Stimulated activated effector memory CD8-positive, alpha-beta T cell treated with anti-CD3 and anti-CD28 coated beads, Interleukin-12 subunit alpha, Interleukin-12 subunit beta, amount 100 ng/mL, for 72 hours (primary cell): ENCODE measurements around the gene GPR15.

Experiments used
- ATAC-seq: fragments of 150-1000 bp; cut with Tn5 transposase; 2 replicates; pipeline ENCODE4 v1.10.0; 2021
- DNase-seq, 2 donors: peaks; one replicate each; pipeline ENCODE4 v3.0.0; 2021 to 2022; ENCODE audit warnings: low spot score in 2 of 2
- H3K27ac Mint-ChIP-seq: one replicate; pipeline ENCODE4 v1.8.0; 2022; ENCODE audit warnings: mild to moderate bottlenecking, mixed read lengths
- H3K36me3 Mint-ChIP-seq: one replicate; pipeline ENCODE4 v1.8.0; 2022; ENCODE audit warnings: mild to moderate bottlenecking, mixed read lengths
- H3K4me1 Mint-ChIP-seq: one replicate; pipeline ENCODE4 v1.8.0; 2022; ENCODE audit warnings: mixed read lengths
- H3K4me3 Mint-ChIP-seq: one replicate; pipeline ENCODE4 v1.8.0; 2022; ENCODE audit warnings: mild to moderate bottlenecking, mixed read lengths
- H3K9me3 Mint-ChIP-seq: one replicate; pipeline ENCODE4 v1.8.0; 2022; ENCODE audit warnings: mixed read lengths

Gene GPR15

GRCh38 chr3:98531622-98532274, at the start of gene GPR15:
Gene GPR15 (plus strand): TSS chr3:98531978. CDS start chr3:98532034, 56 bp downstream.
- Mint-ChIP-seq H3K9me3 (no peaks in the 10 kb centered on the region), H3K36me3 (peaks cover 62% of the 10 kb centered on the region), H3K27ac (peak within 1 kb of the TSS; percentile 43), H3K4me3 (peak within 1 kb of the TSS; percentile 26), H3K4me1 (peaks cover 17% of the 10 kb centered on the region)
- no peak for ATAC-seq
- no peak for DNase-seq

GRCh38 chr3:98482717-98483482, 48.9 kb upstream of the GPR15 start:
- no peak for DNase-seq
- ATAC-seq, result no peak
- Mint-ChIP-seq H3K9me3 (peaks cover 26% of the 10 kb centered on the region), H3K36me3 (no peaks in the 10 kb centered on the region), H3K4me3 (no peak overlapping the region), H3K4me1 (peaks cover 5% of the 10 kb centered on the region), H3K27ac (peak overlapping the region; percentile 29)

GRCh38 chr3:98483626-98484025, 48.2 kb upstream of the GPR15 start:
- Mint-ChIP-seq H3K36me3 (no peaks in the 10 kb centered on the region), H3K9me3 (peaks cover 31% of the 10 kb centered on the region), H3K27ac (no peak overlapping the region), H3K4me1 (peaks cover 5% of the 10 kb centered on the region), H3K4me3 (no peak overlapping the region)
- no peak for ATAC-seq
- no peak for DNase-seq

- Mint-ChIP-seq H3K36me3 (peaks cover 5% of the 10 kb centered on the region), H3K4me1 (no peaks in the 10 kb centered on the region), H3K4me3 (no peak within 1 kb of the TSS), H3K27ac (no peak within 1 kb of the TSS), H3K9me3 (peaks cover 2% of the 10 kb centered on the region)
- DNase-seq (no peak), ATAC-seq (no peak)
These were observed 34.4 kb upstream of the GPR15 start, which contains the start of gene OR5K2 for GRCh38 chr3:98497381-98497780. Gene OR5K2 (plus strand): TSS chr3:98497681. CDS start chr3:98497681, 0 bp downstream.

DNA sequence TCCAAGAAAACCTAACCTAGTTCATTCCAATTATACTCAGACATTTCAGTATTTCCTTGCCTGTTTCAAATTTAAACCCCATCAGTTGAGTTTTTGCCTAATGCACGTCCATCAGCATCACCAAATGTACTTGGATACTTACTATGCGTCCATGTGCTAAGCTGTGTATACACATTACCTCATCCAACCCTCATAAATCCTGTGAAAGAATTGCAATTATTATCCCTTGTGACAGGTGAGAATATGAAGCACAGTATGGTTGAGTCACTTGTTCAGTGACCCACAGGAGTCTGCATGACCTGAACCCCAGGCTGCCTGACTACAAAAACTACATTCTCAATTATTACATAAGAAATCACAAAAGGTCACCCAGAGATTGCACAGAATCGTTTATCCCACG, 31.8 kb upstream of the GPR15 start:
- peaks cover 6% of the 10 kb centered on the region for H3K4me1 Mint-ChIP-seq
- no peak overlapping the region for H3K4me3 Mint-ChIP-seq
- peaks cover 5% of the 10 kb centered on the region for H3K36me3 Mint-ChIP-seq
- DNase-seq, result no peak
- no peak overlapping the region for H3K27ac Mint-ChIP-seq
- no peak for ATAC-seq
- H3K9me3 Mint-ChIP-seq, result peaks cover 2% of the 10 kb centered on the region

DNA sequence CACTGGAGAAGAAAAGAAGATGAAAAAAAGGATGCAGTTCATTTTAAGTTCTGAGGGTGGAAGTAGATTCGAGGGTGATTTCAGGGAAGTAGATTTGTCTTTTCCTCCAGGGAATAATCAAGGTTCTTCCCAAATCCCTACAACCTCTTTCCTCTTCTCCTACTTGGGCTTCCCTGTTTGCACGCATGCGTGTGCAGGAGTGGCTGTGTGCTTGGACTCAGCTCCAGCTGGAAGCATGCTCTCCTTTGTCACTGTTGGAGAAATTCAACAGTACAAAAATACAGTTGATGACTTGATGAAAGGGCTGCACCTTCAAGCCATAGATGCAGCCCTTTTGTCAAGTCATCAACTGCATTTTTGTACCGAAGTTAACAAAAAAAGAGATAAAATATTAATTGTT, 30.5 kb upstream of the GPR15 start:
- H3K27ac Mint-ChIP-seq, result no peak overlapping the region
- peaks cover 5% of the 10 kb centered on the region for H3K9me3 Mint-ChIP-seq
- peaks cover 6% of the 10 kb centered on the region for H3K4me1 Mint-ChIP-seq
- DNase-seq, result no peak
- peaks cover 10% of the 10 kb centered on the region for H3K36me3 Mint-ChIP-seq
- no peak for ATAC-seq
- no peak overlapping the region for H3K4me3 Mint-ChIP-seq

- H3K27ac Mint-ChIP-seq, result no peak overlapping the region
- no peak for DNase-seq
- no peak overlapping the region for H3K4me3 Mint-ChIP-seq
- no peak for ATAC-seq
- peaks cover 15% of the 10 kb centered on the region for H3K36me3 Mint-ChIP-seq
- peaks cover 5% of the 10 kb centered on the region for H3K9me3 Mint-ChIP-seq
- H3K4me1 Mint-ChIP-seq, result peaks cover 6% of the 10 kb centered on the region
These were observed 29.8 kb upstream of the GPR15 start for GRCh38 chr3:98501863-98502576.

- Mint-ChIP-seq H3K27ac (no peak overlapping the region), H3K4me1 (peaks cover 20% of the 10 kb centered on the region), H3K9me3 (peaks cover 5% of the 10 kb centered on the region), H3K4me3 (no peak overlapping the region), H3K36me3 (peaks cover 20% of the 10 kb centered on the region)
- DNase-seq, result no peak
- no peak for ATAC-seq
These were observed 27.2 kb upstream of the GPR15 start for GRCh38 chr3:98504539-98504938.

- peaks cover 40% of the 10 kb centered on the region for H3K4me1 Mint-ChIP-seq
- H3K36me3 Mint-ChIP-seq, result peaks cover 36% of the 10 kb centered on the region
- DNase-seq (no peak), ATAC-seq (peak; percentile 42)
- no peak overlapping the region for H3K27ac Mint-ChIP-seq
- H3K9me3 Mint-ChIP-seq, result peaks cover 2% of the 10 kb centered on the region
- H3K4me3 Mint-ChIP-seq, result no peak overlapping the region
These were observed 23.2 kb upstream of the GPR15 start for GRCh38 chr3:98508582-98508981.

GRCh38 chr3:98512576-98512975, 19.2 kb upstream of the GPR15 start:
- no peak overlapping the region for H3K27ac Mint-ChIP-seq
- H3K4me3 Mint-ChIP-seq, result no peak overlapping the region
- no peak for DNase-seq
- ATAC-seq, result no peak
- H3K4me1 Mint-ChIP-seq, result peaks cover 62% of the 10 kb centered on the region
- H3K36me3 Mint-ChIP-seq, result peaks cover 63% of the 10 kb centered on the region
- no peaks in the 10 kb centered on the region for H3K9me3 Mint-ChIP-seq

DNA sequence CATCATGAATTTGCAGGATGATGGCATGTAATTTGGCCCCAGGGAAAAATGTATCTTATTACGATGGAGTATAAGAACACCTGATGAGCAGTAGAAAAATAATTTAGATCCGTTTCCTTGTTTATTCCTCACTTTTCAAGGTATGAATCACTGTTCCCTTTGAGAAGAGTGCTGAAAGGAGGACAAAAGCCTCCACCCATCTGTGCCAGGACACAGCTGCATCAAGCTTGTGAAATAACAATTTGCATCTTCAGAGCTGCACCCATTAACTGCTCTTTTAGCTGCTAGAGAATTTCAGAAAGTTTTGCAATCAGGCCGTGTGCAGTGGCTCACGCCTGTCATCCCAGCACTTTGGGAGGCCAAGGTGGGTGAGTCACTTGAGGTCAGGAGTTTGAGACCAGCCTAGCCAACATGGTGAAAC, 18.7 kb upstream of the GPR15 start:
- H3K4me1 Mint-ChIP-seq, result peaks cover 63% of the 10 kb centered on the region
- DNase-seq (no peak), ATAC-seq (peak; percentile 66)

GRCh38 chr3:98513736-98514135, 18.0 kb upstream of the GPR15 start:
- Mint-ChIP-seq H3K27ac (no peak overlapping the region), H3K36me3 (peaks cover 73% of the 10 kb centered on the region), H3K9me3 (no peaks in the 10 kb centered on the region), H3K4me3 (no peak overlapping the region), H3K4me1 (peaks cover 63% of the 10 kb centered on the region)
- ATAC-seq (peak; percentile 64), DNase-seq (no peak)

More for the DNA sequence above, 18.7 kb upstream of the GPR15 start:
- H3K27ac Mint-ChIP-seq, result no peak overlapping the region
- H3K4me3 Mint-ChIP-seq, result no peak overlapping the region
- no peaks in the 10 kb centered on the region for H3K9me3 Mint-ChIP-seq
- peaks cover 67% of the 10 kb centered on the region for H3K36me3 Mint-ChIP-seq

- peaks cover 85% of the 10 kb centered on the region for H3K36me3 Mint-ChIP-seq
- H3K27ac Mint-ChIP-seq, result peak overlapping the region; percentile 75
- ATAC-seq (peak; percentile 79), DNase-seq (no peak)
- H3K9me3 Mint-ChIP-seq, result no peaks in the 10 kb centered on the region
- peaks cover 65% of the 10 kb centered on the region for H3K4me1 Mint-ChIP-seq
- H3K4me3 Mint-ChIP-seq, result no peak overlapping the region
These were observed 16.8 kb upstream of the GPR15 start for GRCh38 chr3:98514948-98515347.

DNA sequence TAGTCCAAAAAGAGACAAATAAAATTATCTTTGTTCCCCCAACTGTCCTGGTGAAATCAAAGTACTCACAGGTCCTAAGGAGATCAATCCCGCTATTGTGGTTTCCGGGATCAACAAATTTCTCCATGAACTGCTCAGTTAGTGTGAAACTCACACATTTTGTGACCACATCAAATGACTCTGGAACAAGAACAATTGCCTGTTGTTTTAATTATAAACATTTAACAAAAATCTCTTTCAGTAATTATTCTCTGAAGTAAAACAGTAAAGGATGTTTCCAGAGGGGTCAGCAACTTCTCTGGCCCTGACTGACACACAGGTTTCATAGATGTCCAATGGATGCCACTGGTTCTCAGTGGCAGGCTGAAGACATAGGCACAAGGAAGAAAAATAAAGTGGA, 13.0 kb upstream of the GPR15 start:
- peaks cover 72% of the 10 kb centered on the region for H3K4me1 Mint-ChIP-seq
- DNase-seq (no peak), ATAC-seq (no peak)
- no peaks in the 10 kb centered on the region for H3K9me3 Mint-ChIP-seq
- H3K36me3 Mint-ChIP-seq, result peaks cover 99% of the 10 kb centered on the region
- H3K4me3 Mint-ChIP-seq, result peak overlapping the region; percentile 78
- peak overlapping the region; percentile 92 for H3K27ac Mint-ChIP-seq

DNA sequence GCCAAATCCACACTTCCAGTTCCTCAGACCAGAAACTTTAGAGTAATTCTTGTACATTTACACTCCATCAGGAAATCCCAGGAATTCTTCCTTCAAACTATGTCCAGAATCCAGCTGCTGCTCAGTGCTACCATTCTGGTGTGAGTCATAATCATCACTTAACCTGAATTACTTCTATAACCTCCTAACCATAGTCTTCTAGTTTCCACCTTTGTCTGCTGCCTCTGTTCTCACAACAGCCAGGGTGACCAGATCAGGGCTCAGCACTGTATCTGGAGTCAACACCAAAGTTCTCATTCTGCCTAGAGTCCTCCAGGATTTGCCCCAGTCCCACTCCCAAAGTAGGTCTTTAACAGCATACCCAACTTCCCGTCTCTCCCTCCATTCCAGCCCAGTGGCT, 12.4 kb upstream of the GPR15 start:
- no peak for DNase-seq
- ATAC-seq, result no peak
- H3K36me3 Mint-ChIP-seq, result peaks cover 99% of the 10 kb centered on the region
- H3K4me3 Mint-ChIP-seq, result peak overlapping the region; percentile 78
- peaks cover 70% of the 10 kb centered on the region for H3K4me1 Mint-ChIP-seq
- peak overlapping the region; percentile 92 for H3K27ac Mint-ChIP-seq
- no peaks in the 10 kb centered on the region for H3K9me3 Mint-ChIP-seq
